Parathyroid adenoma (tissue), 2 donors: ENCODE data around the gene MSH3.

ENCODE experiments used
- H2AFZ ChIP-seq: fragments of 300-600 bp; sonication (generic); one replicate; pipeline ENCODE4 v1.7.0; 2017; ENCODE audit warnings: antibody characterized with exemption, mild to moderate bottlenecking
- H3K27ac ChIP-seq: fragments of 300-600 bp; sonication (generic); one replicate; pipeline ENCODE4 v1.7.0; 2017
- H3K27me3 ChIP-seq: fragments of 300-600 bp; sonication (generic); one replicate; pipeline ENCODE4 v1.7.0; 2017; ENCODE audit warnings: low read length; ENCODE audit not compliant: control insufficient read depth, insufficient read depth
- H3K36me3 ChIP-seq: fragments of 300-600 bp; sonication (generic); one replicate; pipeline ENCODE4 v1.7.0; 2017; ENCODE audit warnings: low read length; ENCODE audit not compliant: control insufficient read depth, insufficient read depth
- H3K4me1 ChIP-seq: fragments of 300-600 bp; sonication (generic); one replicate; pipeline ENCODE4 v1.7.0; 2017; ENCODE audit warnings: control low read depth
- H3K4me2 ChIP-seq: fragments of 300-600 bp; sonication (generic); one replicate; pipeline ENCODE4 v1.7.0; 2017; ENCODE audit warnings: low read length
- H3K4me3 ChIP-seq: fragments of 300-600 bp; sonication (generic); one replicate; pipeline ENCODE4 v1.7.0; 2017; ENCODE audit warnings: low read depth, low read length
- H3K79me2 ChIP-seq: fragments of 300-600 bp; sonication (generic); one replicate; pipeline ENCODE4 v1.7.0; 2017; ENCODE audit warnings: control low read depth
- H3K9ac ChIP-seq: fragments of 300-600 bp; sonication (generic); one replicate; pipeline ENCODE4 v1.7.0; 2017; ENCODE audit warnings: mild to moderate bottlenecking
- H3K9me3 ChIP-seq: fragments of 300-600 bp; sonication (generic); one replicate; pipeline ENCODE4 v1.7.0; 2017; ENCODE audit warnings: low read length; ENCODE audit not compliant: control insufficient read depth
- CTCF ChIP-seq: fragments of 300-600 bp; sonication (generic); IDR thresholded peaks from one replicate; pipeline ENCODE4 v1.7.0; 2017; ENCODE audit warnings: antibody characterized with exemption, mild to moderate bottlenecking
- donor health status: primary hyperparathyroidism.

MSH3 gene

GRCh38 chr5:80744149-80744548 lies 89.7 kb downstream of the MSH3 start:
- Histone ChIP-seq H3K9ac (no peak overlapping the region), H3K9me3 (no peaks in the 10 kb centered on the region), H3K36me3 (no peaks in the 10 kb centered on the region)

GRCh38 chr5:80745490-80745889 lies 91.0 kb downstream of the MSH3 start:
- H3K27ac ChIP-seq = no peak overlapping the region
- no peak for TF ChIP-seq CTCF
- no peaks in the 10 kb centered on the region for H3K79me2 ChIP-seq

More at GRCh38 chr5:80744149-80744548, 89.7 kb downstream of the MSH3 start:
- no peak overlapping the region for H3K27ac ChIP-seq
- no peaks in the 10 kb centered on the region for H3K4me1 ChIP-seq
- H3K4me2 ChIP-seq = no peak overlapping the region
- H3K4me3 ChIP-seq = no peak overlapping the region
- no peaks in the 10 kb centered on the region for H3K27me3 ChIP-seq
- no peak for TF ChIP-seq CTCF
- H2AFZ ChIP-seq = no peak overlapping the region
- no peaks in the 10 kb centered on the region for H3K79me2 ChIP-seq

DNA sequence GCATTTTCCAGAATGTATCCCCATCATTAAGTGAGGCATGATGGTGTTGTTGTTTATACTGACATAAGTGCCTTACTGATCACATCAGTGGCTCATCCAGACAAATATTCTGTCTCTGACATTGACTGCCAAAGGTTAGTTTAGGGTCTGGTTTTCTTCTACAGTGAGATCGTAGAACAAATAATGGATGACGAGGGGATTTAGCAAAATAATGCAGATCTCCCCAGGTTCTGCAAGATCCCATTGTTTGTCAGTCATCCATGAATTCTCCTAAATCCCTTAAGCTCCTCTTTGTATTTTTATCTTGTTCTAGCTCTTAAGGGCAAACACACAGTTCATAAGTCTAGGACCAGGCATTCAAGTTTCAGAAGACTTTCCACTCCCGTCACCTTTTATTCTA lies 93.5 kb downstream of the MSH3 start:
- Histone ChIP-seq H3K9ac (no peak overlapping the region), H2AFZ (no peak overlapping the region), H3K4me2 (no peak overlapping the region), H3K9me3 (no peaks in the 10 kb centered on the region), H3K4me3 (no peak overlapping the region), H3K27me3 (no peaks in the 10 kb centered on the region), H3K4me1 (no peaks in the 10 kb centered on the region), H3K36me3 (no peaks in the 10 kb centered on the region), H3K27ac (no peak overlapping the region), H3K79me2 (no peaks in the 10 kb centered on the region)
- TF ChIP-seq CTCF = no peak

More at GRCh38 chr5:80745490-80745889, 91.0 kb downstream of the MSH3 start:
- H3K4me2 ChIP-seq = no peak overlapping the region
- no peak overlapping the region for H3K4me3 ChIP-seq
- H3K27me3 ChIP-seq = no peaks in the 10 kb centered on the region
- H3K4me1 ChIP-seq = no peaks in the 10 kb centered on the region
- no peak overlapping the region for H3K9ac ChIP-seq
- H3K9me3 ChIP-seq = no peaks in the 10 kb centered on the region
- H2AFZ ChIP-seq = no peak overlapping the region
- H3K36me3 ChIP-seq = no peaks in the 10 kb centered on the region

- Histone ChIP-seq H3K27ac (no peak overlapping the region), H3K36me3 (no peaks in the 10 kb centered on the region), H3K4me2 (no peak overlapping the region), H3K9me3 (no peaks in the 10 kb centered on the region), H3K4me1 (no peaks in the 10 kb centered on the region), H3K4me3 (no peak overlapping the region), H2AFZ (no peak overlapping the region), H3K27me3 (no peaks in the 10 kb centered on the region), H3K79me2 (no peaks in the 10 kb centered on the region), H3K9ac (no peak overlapping the region)
- TF ChIP-seq CTCF = no peak
These were observed 98.0 kb downstream of the MSH3 start for GRCh38 chr5:80752427-80752826.

DNA sequence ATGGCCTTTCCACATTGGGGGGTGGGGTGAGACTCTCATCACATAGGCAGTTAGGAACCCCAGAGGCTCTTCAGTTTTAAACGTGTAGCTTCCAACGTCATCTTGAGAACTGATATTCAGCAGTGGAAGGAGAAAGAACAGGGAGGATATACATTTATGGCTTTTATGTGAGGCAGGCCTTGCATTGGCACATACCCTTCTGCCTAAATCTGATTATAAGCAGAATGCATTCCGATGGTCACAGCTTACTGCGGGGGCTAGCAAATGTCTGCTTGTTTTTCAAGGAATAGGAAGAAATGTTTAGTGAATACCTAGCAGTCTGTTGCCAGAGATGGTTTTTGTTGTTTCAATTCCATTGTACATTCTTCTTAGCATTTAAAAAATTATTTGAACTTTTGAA lies 99.3 kb downstream of the MSH3 start:
- H2AFZ ChIP-seq = no peak overlapping the region
- H3K9ac ChIP-seq = no peak overlapping the region
- no peaks in the 10 kb centered on the region for H3K27me3 ChIP-seq
- H3K27ac ChIP-seq = no peak overlapping the region
- H3K4me2 ChIP-seq = no peak overlapping the region
- no peaks in the 10 kb centered on the region for H3K9me3 ChIP-seq
- no peaks in the 10 kb centered on the region for H3K36me3 ChIP-seq
- no peak overlapping the region for H3K4me3 ChIP-seq
- H3K4me1 ChIP-seq = no peaks in the 10 kb centered on the region
- TF ChIP-seq CTCF = no peak
- no peaks in the 10 kb centered on the region for H3K79me2 ChIP-seq
